Measurements from ENCODE around the gene MGA.

- TF ChIP-seq CTCF (IDR thresholded peaks at IDR 0.05; ENCODE audit: control extremely low read depth in 1 of 3, insufficient read depth in 1 of 3, low read depth in 1 of 3, low read length in 3 of 3) (no peak), EGR1 (IDR thresholded peaks at IDR 0.05; ENCODE audit: borderline replicate concordance, low read depth, low read length) (no peak), TAF1 (IDR thresholded peaks at IDR 0.05; ENCODE audit: low read depth, low read length) (no peak), EP300 (IDR thresholded peaks at IDR 0.05; ENCODE audit: borderline replicate concordance in 1 of 2, low read depth in 2 of 2, low read length in 2 of 2) (no peak), BRCA1 (IDR thresholded peaks at IDR 0.05; ENCODE audit: low read depth, low read length) (no peak), GABPA (IDR thresholded peaks at IDR 0.05; ENCODE audit: borderline replicate concordance, insufficient read depth, low read length) (no peak), ATF3 (IDR thresholded peaks at IDR 0.05; ENCODE audit: insufficient read depth, low read depth, low read length) (no peak), CHD2 (IDR thresholded peaks at IDR 0.05; ENCODE audit: low read length) (no peak), POLR2A (IDR thresholded peaks at IDR 0.05; ENCODE audit: control extremely low read depth in 1 of 2, low read depth in 2 of 2, low read length in 2 of 2) (no peak), EZH2 (IDR thresholded peaks at IDR 0.05; ENCODE audit: low read depth, low read length, severe bottlenecking) (no peak), MAX (IDR thresholded peaks at IDR 0.05) (no peak), CBX5 (IDR thresholded peaks at IDR 0.05; ENCODE audit: low read depth, low read length) (no peak), CTBP2 (IDR thresholded peaks at IDR 0.05; ENCODE audit: borderline replicate concordance, insufficient read depth, insufficient read length, low read length) (no peak), SIN3A (conservative IDR thresholded peaks at IDR 0.05 in 1 of 2, IDR thresholded peaks at IDR 0.05 in 1 of 2; ENCODE audit: low read depth in 1 of 2, low read length in 2 of 2) (no peak)
Observed at GRCh38 chr15:41801850-41802455, 141.7 kb downstream of the MGA start.

Data from H1 (cell line).